Vagina (tissue), 2 donors: ENCODE results near the gene KIAA1549. TPM values are rescaled to one million over a fixed set of nuclear protein-coding genes. Genes with fewer than 3 reads are reported as not detected.

Experiments
- DNase-seq, 2 donors: peaks; one replicate each; pipeline ENCODE4 v3.0.0-alpha.2; 2017; ENCODE audit errors: extremely low spot score in 2 of 2
- H3K27ac ChIP-seq: fragments of 200-600 bp; sonication (generic); one replicate; pipeline ENCODE4 v1.5.1; 2019
- H3K27me3 ChIP-seq: fragments of 200-600 bp; sonication (generic); one replicate; pipeline ENCODE4 v1.5.1; 2019
- H3K36me3 ChIP-seq, 2 donors: fragments of 200-600 bp; sonication (generic); one replicate each; pipeline ENCODE4 v1.5.1; 2017 to 2019
- H3K4me1 ChIP-seq: fragments of 200-600 bp; sonication (generic); one replicate; pipeline ENCODE4 v1.5.1; 2019
- H3K4me3 ChIP-seq, 2 donors: fragments of 200-600 bp; sonication (generic); 1 replicate in 1 of 2; 2 replicates in 1 of 2; pipeline ENCODE4 v1.5.1; 2016 to 2019
- H3K9me3 ChIP-seq: fragments of 200-600 bp; sonication (generic); one replicate; pipeline ENCODE4 v1.5.1; 2019
- POLR2A ChIP-seq, 2 donors: fragments of 450-650 bp; IDR thresholded peaks; one replicate each; pipeline ENCODE4 v1.6.1; 2017; ENCODE audit warnings: antibody characterized with exemption in 2 of 2, mild to moderate bottlenecking in 2 of 2, moderate library complexity in 2 of 2
- POLR2AphosphoS5 ChIP-seq, 2 donors: sonication (generic); formaldehyde crosslinking; IDR thresholded peaks; one replicate each; pipeline ENCODE4 v1.9.0; 2017; ENCODE audit warnings: antibody characterized with exemption in 2 of 2, mild to moderate bottlenecking in 2 of 2, low read depth in 1 of 2; ENCODE audit not compliant: insufficient read depth in 1 of 2
- intact Hi-C: fragments of 100-400 bp; cut with DNase I; formaldehyde crosslinking; loops from one replicate; pipeline ENCODE4 v1.15.1; 2023
- total RNA-seq: library from RNA; depleted of rRNA; stranded (reverse); fragments of >200 nt; gene quantifications from one replicate; pipeline ENCODE4 v1.2.3, GENCODE V29; 2016
- TF ChIP-seq, protein P1 (sequence below), 3 experiments: fragments of 450-650 bp in 2 of 3; fragments of 200-600 bp in 1 of 3; sonication (generic) in 1 of 3; IDR thresholded peaks; one replicate each; pipeline ENCODE4 v1.5.1; 2017 to 2019; ENCODE audit warnings: antibody characterized with exemption in 3 of 3, mild to moderate bottlenecking in 2 of 3, moderate library complexity in 2 of 3

Gene KIAA1549
- total RNA-seq, 1 donor from 2014 or later, result 2.9 TPM

DNA sequence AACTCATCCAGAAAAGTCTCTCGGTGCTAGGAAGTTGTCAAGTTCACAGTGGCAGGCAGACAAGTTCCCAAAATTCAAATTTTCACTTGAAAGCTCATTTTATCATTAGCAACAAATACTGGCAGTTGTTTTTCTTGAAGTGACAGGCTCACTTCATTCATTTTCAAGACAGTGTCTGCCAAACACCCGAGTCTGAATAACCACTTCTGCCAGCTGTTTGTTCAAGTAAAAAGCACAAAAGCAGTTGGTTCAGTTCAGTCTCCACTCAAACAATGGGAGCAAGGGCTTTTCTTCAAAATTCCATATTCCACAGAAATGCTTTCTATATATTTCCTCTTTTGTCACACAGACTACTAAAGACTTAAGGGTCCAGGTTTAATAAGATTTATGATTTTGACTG, 135.5 kb downstream of the KIAA1549 start:
- Histone ChIP-seq H3K9me3 (no peaks in the 10 kb centered on the region), H3K27ac (no peak overlapping the region), H3K4me3 (no peak overlapping the region), H3K4me1 (no peaks in the 10 kb centered on the region), H3K27me3 (no peaks in the 10 kb centered on the region), H3K36me3 (no peaks in the 10 kb centered on the region)
- no peak for DNase-seq
- intact Hi-C loops, result no loop called here
- TF ChIP-seq, protein P1, sequence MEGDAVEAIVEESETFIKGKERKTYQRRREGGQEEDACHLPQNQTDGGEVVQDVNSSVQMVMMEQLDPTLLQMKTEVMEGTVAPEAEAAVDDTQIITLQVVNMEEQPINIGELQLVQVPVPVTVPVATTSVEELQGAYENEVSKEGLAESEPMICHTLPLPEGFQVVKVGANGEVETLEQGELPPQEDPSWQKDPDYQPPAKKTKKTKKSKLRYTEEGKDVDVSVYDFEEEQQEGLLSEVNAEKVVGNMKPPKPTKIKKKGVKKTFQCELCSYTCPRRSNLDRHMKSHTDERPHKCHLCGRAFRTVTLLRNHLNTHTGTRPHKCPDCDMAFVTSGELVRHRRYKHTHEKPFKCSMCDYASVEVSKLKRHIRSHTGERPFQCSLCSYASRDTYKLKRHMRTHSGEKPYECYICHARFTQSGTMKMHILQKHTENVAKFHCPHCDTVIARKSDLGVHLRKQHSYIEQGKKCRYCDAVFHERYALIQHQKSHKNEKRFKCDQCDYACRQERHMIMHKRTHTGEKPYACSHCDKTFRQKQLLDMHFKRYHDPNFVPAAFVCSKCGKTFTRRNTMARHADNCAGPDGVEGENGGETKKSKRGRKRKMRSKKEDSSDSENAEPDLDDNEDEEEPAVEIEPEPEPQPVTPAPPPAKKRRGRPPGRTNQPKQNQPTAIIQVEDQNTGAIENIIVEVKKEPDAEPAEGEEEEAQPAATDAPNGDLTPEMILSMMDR (IDR thresholded peaks at IDR 0.05), result no peak
- TF ChIP-seq POLR2A (IDR thresholded peaks at IDR 0.05) (no peak), POLR2AphosphoS5 (IDR thresholded peaks at IDR 0.05; ENCODE audit: insufficient read depth in 1 of 2, low read depth in 1 of 2) (no peak)

DNA sequence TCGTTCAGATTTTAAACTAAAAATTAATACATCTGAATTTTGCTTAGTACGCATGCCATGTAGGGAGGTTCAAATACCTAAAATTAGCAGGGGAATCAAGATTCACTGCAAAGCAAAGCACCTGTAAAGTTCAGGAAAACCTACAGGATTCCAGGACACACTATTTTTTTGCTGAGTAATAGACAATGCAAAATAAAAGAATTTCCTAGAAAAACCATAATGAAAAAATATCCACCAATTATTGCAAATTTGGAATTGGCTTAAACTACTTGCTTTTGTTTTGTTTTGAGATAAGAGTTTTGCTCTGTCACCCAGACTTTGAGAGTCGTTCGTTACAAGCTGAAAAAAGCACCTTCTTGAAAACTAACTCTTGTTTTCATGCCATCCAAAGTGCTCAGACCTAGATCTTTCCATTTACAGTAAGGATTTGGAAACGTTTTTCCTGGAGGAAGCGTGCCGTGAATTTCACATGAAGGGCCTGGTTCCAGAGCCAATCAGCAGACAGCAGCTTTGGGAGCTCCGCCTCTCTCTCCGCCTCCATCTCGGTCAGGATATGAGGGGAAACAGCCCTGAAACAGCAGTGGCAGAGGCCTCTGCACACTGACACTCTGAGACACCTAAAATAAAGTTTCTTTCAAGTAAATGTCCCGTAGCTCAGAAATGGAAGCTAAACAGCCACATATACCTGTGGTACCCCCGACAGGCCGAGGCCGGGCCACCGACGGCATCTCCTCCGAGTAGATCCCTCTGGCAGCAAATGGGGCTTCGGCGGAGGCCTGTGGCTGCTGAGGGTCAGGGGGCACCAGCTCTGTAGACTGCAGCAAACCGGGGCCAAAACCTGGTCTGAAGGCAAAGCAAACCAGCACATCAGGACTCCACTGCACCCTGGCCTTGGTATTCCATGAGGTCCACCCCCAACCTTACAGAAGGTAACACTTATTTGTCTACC, 137.3 kb downstream of the KIAA1549 start:
- Histone ChIP-seq H3K27ac (no peak overlapping the region), H3K27me3 (no peaks in the 10 kb centered on the region), H3K9me3 (no peaks in the 10 kb centered on the region), H3K36me3 (no peaks in the 10 kb centered on the region), H3K4me1 (no peaks in the 10 kb centered on the region), H3K4me3 (no peak overlapping the region)
- TF ChIP-seq, protein P1 (IDR thresholded peaks at IDR 0.05), result no peak
- TF ChIP-seq POLR2AphosphoS5 (IDR thresholded peaks at IDR 0.05; ENCODE audit: insufficient read depth in 1 of 2, low read depth in 1 of 2) (no peak), POLR2A (IDR thresholded peaks at IDR 0.05) (no peak)
- intact Hi-C loops, result no loop called here
- no peak for DNase-seq

DNA sequence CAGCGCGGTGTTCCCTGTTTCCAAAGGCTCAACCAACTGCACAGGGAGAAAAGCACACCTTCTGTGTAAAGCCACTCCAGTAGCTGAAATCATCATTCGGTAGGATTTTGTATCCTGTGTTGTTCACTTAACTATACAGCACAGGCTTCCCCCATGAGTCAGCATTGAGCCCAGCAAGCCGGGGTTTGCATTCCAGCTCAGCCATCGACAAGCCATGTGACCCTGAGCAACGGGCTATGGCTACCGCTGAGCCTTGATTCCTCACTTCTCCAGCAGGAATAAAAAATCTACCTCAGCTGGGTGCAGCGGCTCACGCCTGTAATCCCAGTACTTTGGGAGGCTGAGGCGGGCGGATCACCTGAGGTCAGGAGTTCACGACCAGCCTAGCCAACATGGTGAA, 139.1 kb downstream of the KIAA1549 start:
- Histone ChIP-seq H3K27ac (no peak overlapping the region), H3K9me3 (no peaks in the 10 kb centered on the region), H3K4me3 (no peak overlapping the region), H3K4me1 (no peaks in the 10 kb centered on the region), H3K36me3 (no peaks in the 10 kb centered on the region), H3K27me3 (no peaks in the 10 kb centered on the region)
- no peak for DNase-seq
- intact Hi-C loops, result no loop called here
- TF ChIP-seq POLR2A (IDR thresholded peaks at IDR 0.05), result no peak
- TF ChIP-seq POLR2AphosphoS5 (IDR thresholded peaks at IDR 0.05; ENCODE audit: insufficient read depth in 1 of 2, low read depth in 1 of 2), result no peak
- TF ChIP-seq, protein P1 (IDR thresholded peaks at IDR 0.05), result no peak

DNA sequence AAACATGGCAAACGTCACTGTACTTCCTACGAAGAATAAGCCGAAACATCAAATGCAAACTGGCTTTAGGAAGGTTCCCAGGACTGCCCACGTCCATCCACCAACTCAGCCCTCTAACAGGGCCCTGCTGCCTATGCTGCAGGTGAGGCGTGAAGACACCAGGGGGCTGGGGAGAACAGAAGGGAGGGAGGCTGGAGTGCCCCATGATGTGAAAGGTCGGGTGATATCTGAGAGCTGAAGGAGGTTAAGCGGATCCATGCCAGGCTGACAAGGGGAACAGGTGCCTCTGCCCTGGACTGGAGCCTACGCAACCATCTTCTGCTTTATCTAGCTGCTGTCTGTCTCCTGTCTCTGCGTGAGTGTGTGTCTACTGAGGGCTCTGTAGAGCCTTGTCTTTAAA, 143.0 kb downstream of the KIAA1549 start:
- Histone ChIP-seq H3K36me3 (no peaks in the 10 kb centered on the region), H3K4me1 (no peaks in the 10 kb centered on the region), H3K27me3 (no peaks in the 10 kb centered on the region), H3K4me3 (no peak overlapping the region), H3K27ac (no peak overlapping the region), H3K9me3 (no peaks in the 10 kb centered on the region)
- intact Hi-C loops, result no loop called here
- TF ChIP-seq, protein P1 (IDR thresholded peaks at IDR 0.05), result no peak
- TF ChIP-seq POLR2AphosphoS5 (IDR thresholded peaks at IDR 0.05; ENCODE audit: insufficient read depth in 1 of 2, low read depth in 1 of 2) (no peak), POLR2A (IDR thresholded peaks at IDR 0.05) (no peak)
- no peak for DNase-seq

DNA sequence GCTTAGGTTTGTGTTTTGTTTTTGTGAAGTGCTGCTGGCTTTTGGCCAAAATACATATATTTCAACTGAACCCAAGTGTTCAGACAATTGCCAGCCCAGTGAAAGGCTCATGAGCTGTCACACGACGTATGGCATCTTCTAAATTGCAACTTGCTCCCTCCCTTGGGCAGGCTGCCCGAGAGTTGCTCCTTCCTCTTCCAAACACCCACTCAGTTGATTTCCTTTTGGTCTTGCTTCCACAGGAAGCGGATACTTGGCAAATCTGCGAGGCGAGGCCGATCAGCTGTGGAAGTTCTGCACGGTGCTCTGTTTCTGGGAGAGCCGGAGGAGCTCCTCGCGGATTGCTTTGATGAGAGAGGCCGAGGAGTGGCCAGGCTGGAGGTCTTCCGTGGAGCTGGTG, 143.6 kb downstream of the KIAA1549 start:
- H3K4me3 ChIP-seq, result no peak overlapping the region
- intact Hi-C loops, result no loop called here
- no peaks in the 10 kb centered on the region for H3K9me3 ChIP-seq
- no peak overlapping the region for H3K27ac ChIP-seq
- TF ChIP-seq, protein P1 (IDR thresholded peaks at IDR 0.05), result no peak
- TF ChIP-seq POLR2AphosphoS5 (IDR thresholded peaks at IDR 0.05; ENCODE audit: insufficient read depth in 1 of 2, low read depth in 1 of 2) (no peak), POLR2A (IDR thresholded peaks at IDR 0.05) (no peak)
- H3K27me3 ChIP-seq, result no peaks in the 10 kb centered on the region
- no peaks in the 10 kb centered on the region for H3K36me3 ChIP-seq
- no peaks in the 10 kb centered on the region for H3K4me1 ChIP-seq
- no peak for DNase-seq
